Skin of body (tissue), 2 donors: ENCODE results near the gene ZPR1. TPM values are rescaled to one million over a fixed set of nuclear protein-coding genes. Genes with fewer than 3 reads are reported as not detected.
"Not testable (repeated sequence)": the region's sequence is repeated elsewhere in the genome, so short reads cannot be mapped to it uniquely, and the experiment has no call there.

Experiments
- DNase-seq: peaks from one replicate; lab custom pipeline; 2025; lab: John Stamatoyannopoulos, UW
- total RNA-seq: library from RNA; depleted of rRNA; stranded (reverse); fragments of >200 nt; gene quantifications from one replicate; pipeline ENCODE4 v1.2.3, GENCODE V29; 2014

ZPR1 gene
- total RNA-seq, 1 donor from 2014 or later, result 21.8 TPM

GRCh38 chr11:116823031-116823843 lies 35.4 kb upstream of the ZPR1 start, which contains the start of gene APOA4:
TSS of gene APOA4 (minus strand) at chr11:116823304. CDS start at chr11:116823191, 113 bp downstream.
- no peak for DNase-seq

DNA sequence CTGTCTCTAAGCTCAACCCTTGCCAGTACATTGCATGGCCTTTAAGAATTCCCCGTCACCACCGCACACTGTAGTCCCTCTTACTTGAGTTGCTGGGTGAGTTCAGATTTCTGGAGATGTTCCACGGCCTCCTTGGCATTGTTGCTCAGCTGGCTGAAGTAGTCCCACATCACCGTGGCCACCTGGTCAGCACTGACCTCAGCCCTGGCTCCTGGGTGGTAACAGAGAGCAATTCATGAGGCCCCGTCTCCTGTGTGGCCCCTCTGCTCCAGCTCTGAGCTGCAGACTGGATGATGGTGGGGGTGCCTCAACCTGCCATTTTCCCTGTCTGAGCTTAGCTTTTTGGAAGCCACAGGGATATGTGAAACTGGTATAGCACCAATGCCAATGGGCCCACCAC lies 34.8 kb upstream of the ZPR1 start:
- no peak for DNase-seq

DNA sequence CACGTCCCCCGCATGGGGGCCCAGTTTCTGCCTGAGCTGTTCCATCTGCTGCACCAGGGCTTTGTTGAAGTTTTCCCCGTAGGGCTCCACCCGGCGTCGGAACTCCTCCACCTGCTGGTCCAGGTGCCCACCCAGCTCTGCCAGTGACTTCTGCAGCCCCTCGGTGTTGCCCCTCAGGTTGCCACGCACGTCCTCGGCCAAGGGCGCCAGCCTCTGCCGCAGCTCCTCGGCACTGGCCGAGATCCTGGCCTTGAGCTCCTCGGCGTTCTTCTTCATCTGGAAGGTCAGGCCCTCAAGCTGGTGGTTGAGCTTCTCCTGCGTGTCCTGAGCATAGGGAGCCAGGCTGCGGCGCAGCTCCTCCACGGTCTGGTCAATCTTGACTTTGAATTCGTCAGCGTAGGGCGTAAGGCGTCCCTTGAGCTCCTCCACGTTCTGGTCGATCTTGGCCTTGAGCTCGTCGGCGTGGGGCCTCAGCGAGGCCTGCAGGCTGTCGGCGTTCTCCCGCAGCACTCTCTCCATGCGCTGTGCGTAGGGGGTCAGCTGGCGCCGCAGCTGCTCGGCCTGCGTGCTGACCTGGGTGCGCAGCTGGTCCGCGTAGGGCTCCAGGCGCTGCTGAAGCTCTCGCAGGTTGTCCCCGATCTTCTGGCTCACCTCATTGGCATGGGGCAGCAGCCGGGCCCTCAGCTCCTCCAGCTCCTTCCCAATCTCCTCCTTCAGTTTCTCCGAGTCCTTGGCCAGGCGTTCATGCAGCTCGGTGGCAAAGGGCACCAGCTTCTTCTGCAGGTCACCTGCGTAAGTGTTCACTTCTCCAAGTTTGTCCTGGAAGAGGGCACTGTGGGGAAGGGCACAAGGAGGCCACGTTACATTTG lies 33.5 kb upstream of the ZPR1 start:
- no peak for DNase-seq

- DNase-seq, result no peak
These were observed 31.2 kb upstream of the ZPR1 start for GRCh38 chr11:116819049-116819448.

DNA sequence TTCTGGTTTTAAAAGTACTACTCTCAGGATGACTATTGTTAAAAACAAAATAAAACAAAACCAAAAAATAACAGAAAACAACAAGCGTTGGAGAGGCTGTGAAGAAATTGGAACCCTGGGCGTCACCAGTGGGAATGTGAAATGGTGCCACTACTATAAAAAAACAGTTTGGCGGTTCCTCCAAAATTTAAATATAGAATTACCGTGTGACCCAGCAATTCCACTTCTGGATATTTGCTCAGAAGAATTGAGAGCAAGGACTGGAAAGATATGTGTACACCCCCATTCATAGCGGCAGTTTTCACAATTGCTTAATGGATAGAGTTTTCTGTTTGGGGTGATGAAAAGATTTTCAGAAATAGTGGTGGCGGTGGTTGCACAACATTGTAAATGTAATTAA lies 26.7 kb upstream of the ZPR1 start:
- DNase-seq, result no peak

DNA sequence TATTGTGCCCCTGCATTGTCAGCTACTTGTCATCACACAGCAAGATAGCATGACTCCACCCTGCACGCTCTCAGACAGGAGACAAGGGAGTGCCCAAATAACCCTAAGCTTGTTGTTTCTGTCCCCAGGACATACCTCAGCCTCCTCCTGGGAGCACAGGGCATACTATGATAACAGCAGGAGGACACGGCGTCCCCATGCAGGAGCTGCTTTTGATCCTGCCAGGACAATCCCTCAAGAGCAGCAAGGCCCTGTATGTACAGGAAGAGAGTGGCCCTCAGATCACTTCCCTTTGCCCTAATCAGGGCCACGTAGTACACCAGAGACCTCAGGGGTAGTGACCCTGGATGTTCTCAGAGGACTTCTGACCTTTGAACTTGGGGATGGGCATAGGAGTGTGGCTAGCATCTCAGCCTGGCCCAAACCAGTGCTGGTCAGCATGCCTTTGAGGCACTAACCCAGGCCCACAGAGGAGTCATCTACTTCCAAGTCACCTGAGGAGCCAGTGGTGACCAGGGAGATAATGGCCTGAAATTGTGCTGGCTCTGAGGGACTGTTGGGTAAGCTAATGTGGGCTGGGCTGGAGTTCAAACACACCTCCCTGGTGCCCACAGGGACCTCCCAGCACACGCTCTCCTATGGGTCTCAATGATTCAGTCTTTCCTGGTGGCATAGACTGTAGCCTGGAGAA lies 26.1 kb upstream of the ZPR1 start:
- no peak for DNase-seq

DNA sequence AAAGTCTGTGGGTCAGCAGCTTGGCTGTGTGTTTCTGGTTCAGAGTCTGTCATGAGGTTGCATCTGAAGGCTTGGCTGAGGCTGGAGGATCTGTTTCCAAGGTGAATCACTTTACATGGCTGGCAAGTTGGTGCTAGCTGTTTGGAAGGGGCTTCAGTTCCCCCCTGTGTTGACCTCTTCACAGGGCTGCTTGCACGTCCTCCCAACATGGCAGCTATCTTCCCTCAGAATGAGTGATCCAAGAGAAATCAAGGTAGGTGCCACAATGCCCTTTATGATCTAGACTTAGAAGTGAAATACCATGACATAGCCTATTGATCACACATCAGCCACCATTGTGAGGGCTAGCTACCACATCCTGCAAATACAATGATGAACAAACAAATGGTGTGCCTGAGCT lies 25.3 kb upstream of the ZPR1 start:
- no peak for DNase-seq

DNA sequence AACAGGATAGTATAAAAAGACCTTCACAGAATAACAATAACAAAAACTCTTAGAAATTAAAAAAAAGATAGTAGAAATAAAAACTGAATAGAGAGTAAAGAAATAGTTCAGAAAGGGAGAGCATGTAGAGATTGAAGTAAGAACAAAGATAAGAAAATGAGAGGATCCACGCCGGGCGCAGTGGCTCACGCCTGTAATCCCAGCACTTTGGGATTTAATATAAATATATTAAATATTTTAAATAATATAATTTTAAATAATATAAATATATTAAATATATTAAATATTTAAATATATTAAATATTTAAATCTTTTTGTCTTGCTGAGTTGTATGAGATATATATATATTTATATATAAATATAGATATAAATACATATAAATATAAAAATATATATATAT lies 24.3 kb upstream of the ZPR1 start:
- DNase-seq, result no peak

DNA sequence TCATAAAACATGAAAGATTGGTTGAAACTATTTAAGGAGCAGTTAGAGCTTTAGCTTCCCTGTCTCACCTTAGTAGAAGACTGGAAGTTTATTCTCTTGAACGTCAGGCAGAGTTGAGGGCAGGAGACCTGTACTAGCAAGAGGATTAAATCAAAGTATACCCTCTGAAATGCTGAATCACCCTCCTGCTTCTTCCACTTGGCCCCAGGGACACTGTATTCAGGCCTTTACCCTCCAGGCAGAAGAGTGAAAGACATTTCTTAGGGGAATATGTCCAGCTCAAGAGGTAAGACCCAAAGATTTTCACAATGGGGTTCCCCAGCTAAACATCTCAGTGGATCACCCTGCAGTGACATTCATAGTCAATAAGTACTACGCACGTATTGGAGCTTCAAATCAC lies 23.4 kb upstream of the ZPR1 start:
- no peak for DNase-seq

GRCh38 chr11:116808262-116809175 lies 20.7 kb upstream of the ZPR1 start:
- no peak for DNase-seq

DNA sequence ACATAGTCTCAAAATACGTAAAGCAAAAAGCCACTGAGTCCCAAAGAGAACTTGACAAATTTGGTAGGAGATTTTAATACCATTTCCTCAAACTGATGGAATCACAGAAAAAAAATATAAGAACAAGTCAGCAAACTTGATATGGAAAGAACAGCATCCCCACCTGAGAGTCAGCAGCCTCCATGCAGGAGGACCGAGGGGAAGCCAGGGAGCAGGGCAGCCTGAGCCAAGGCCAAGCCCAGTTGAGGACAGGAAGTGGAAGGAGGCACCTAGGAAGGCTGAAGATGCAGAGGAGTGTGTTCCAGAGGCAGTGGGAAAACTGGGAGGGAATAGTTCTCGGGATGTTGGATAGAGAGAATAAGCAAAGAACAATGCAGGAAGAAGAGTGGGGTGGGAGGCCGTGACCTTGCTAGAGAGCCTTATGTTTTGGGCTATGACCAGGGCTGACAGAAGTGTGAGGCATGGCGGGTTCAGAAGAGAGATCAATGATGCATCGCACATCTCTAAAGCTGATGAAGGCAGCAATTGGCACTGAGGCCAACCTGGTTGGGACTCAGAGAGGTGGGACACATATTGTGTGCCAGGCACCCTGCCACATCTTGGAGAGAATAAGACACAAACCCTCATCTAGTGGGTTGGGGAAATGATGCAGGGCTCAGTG lies 19.9 kb upstream of the ZPR1 start:
- no peak for DNase-seq

DNA sequence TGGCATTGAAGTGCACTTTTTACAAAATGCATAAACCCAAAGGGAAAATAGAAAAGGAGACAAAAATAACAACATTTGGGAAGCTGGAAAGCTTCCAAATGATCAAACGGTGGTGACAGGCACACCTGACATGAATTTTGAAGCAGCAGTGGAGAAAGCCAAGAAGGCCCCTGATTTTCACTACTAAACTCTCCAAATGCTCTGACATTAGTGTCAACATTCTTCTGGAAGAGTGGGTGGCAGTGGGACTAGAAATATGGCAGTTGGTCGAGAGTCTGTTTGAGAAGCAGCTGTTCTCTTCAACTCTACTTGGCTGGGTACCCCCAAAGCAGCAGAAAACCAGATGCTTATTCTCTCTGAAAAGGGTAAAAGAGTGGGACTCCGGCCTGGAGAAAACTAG lies 16.2 kb upstream of the ZPR1 start:
- DNase-seq, result no peak

DNA sequence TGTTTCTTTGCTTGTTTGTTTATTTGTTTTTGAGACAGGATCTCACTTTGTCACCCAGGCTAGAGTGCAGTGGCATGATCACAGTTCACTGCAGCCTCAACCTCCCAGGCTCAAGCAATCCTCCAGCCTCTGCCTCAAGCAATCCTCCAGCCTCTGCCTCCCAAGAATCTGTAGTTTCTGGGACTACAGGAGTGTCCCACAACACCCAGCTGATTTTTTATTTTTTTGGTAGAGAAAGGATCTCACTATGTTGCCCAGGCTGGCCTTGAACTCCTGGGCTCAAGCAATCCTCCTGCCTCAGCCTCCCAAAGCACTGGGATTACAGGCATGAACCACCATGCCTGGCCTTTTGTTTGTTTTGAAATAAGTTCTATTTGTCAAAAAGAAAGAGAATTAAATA lies 13.8 kb upstream of the ZPR1 start:
- not testable (repeated sequence) for DNase-seq

DNA sequence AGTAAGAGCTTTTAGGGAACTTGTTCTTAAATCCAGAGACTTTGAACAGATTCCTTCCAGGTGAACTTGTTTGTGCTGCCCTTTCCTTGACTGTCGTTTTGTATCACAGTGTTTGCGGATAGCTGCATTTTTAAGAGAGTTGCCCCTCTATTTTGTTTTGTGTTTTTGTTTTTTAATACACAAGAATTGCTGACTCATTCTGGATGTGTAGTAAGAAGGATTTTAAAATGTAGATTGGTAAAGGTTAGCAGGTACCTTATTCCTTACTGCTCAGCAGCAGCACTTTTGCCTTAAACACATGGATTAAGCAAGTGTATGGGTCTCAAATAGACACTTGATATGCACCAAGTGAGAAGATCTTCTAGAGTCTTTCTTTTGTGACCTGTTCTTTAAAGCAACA lies 12.8 kb upstream of the ZPR1 start:
- no peak for DNase-seq

GRCh38 chr11:116798368-116798767 lies 10.5 kb upstream of the ZPR1 start:
- no peak for DNase-seq

DNA sequence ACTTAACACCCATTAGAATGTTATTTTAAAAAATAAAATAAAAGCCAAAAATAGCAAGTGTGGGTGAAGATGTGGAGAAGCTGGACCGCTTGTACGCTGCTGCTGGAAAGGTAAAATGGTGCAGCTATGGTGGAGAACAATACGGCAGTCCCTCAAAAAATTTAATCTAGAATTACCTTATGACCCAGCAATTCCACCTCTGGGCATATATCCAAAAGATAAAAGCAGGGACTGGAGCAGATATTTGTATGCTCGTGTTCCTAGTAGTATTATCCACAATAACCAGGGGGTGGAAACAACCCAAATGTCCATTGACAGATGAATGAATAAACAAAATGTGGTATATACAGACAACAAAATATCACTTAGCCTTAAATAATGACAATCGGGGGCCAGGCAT lies 10.0 kb upstream of the ZPR1 start:
- DNase-seq, result no peak

GRCh38 chr11:116796548-116796947 lies 8.7 kb upstream of the ZPR1 start:
- no peak for DNase-seq

DNA sequence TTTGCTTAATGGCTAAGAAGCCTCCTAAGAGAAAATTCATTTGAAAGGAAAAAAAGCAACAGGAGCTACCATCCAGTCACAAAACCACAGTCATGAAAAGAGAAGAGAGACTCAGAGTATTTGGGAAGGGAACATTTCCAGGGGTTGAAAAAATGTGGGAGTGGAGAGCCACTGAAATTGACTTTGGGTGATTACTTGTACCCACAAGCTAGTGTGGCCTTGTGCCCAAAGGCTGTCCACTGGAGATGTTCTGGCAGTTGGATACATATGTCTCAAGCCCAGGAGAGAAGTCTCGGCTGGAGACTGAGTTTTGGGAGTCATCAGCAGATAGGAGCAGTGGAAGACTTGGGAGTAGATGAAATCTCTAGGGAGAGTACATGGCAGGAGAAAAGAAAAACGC lies 7.0 kb upstream of the ZPR1 start:
- DNase-seq, result no peak

- no peak for DNase-seq
These were observed 5.9 kb upstream of the ZPR1 start for GRCh38 chr11:116793772-116794097.
